ENCODE results near the gene CHRD.
A peak's percentile ranks its signal among the peaks of the same experiment; 100 is the strongest.

DNA sequence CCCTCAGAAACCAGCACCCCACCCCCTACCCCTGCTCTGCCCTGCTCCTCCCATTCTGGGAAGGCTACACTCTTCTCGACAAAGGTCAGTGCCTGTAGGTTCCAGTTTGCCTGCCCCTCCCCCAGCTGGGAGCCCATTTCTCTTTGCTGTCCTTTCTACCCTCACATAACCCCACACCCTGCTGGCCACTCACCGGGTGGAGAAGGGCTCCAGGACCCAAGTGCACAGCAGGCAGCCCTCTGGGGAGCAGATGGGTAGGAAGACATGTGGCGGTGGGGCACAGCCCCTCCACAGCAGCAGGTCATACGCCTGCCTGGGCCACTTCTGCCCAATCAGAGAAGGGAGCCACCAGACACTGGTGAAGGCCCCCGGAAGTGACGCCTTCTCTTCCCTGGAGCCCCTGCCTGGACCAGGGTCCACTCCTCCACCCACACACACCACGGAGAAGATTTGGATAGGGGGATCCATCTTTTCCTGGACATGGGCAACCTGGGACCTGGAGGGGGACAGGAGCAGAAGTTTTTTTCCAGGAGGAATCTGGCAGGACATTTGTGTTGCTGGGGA is 1.9 kb upstream of the CHRD start, which contains the start of gene THPO:
- TF ChIP-seq, protein P1, sequence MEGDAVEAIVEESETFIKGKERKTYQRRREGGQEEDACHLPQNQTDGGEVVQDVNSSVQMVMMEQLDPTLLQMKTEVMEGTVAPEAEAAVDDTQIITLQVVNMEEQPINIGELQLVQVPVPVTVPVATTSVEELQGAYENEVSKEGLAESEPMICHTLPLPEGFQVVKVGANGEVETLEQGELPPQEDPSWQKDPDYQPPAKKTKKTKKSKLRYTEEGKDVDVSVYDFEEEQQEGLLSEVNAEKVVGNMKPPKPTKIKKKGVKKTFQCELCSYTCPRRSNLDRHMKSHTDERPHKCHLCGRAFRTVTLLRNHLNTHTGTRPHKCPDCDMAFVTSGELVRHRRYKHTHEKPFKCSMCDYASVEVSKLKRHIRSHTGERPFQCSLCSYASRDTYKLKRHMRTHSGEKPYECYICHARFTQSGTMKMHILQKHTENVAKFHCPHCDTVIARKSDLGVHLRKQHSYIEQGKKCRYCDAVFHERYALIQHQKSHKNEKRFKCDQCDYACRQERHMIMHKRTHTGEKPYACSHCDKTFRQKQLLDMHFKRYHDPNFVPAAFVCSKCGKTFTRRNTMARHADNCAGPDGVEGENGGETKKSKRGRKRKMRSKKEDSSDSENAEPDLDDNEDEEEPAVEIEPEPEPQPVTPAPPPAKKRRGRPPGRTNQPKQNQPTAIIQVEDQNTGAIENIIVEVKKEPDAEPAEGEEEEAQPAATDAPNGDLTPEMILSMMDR (IDR thresholded peaks at IDR 0.05) = no peak
- TF ChIP-seq POLR2A (IDR thresholded peaks at IDR 0.05) = no peak
- peak in 1 of 4 donors; percentile 5 for TF ChIP-seq EP300 (IDR thresholded peaks at IDR 0.05)
